ENCODE measurements around the gene FOXRED2.

DNA sequence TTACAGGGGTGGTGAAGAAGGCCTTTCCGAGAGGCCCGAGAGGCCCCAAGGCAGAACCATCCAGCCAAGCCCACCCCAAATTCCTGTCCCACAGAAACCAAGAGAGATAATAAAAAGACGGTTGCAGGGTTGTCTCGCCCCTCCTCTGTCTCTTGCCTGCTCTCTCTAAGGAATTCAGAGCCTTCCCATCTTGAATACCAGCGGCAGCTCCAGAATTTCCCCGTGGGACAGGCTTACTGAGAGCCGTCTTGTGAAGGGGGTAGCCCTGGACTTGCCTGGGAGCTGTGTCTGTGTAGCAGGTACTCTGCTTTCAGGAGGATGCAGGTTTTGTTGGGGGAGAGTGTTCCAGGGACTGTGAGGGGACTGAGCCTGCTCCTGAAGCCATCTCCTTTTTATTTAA lies 31.7 kb upstream of the FOXRED2 start:
- TF ChIP-seq POLR2A (IDR thresholded peaks at IDR 0.05; ENCODE audit: low read depth, low read length) (no peak), POLR2AphosphoS5 (IDR thresholded peaks at IDR 0.05; ENCODE audit: low read depth, low read length) (no peak)

Measured in GM12891 (cell line).